AG09309 (cell line): ENCODE results near the gene EFNA3.

ENCODE experiments used
- DNase-seq: peaks from one replicate; pipeline ENCODE4 v3.0.0-alpha.2; 2010; ENCODE audit warnings: low read depth
- H3K4me3 ChIP-seq: 2 replicates; pipeline ENCODE4 v1.5.1; 2011; ENCODE audit warnings: mild to moderate bottlenecking, low read depth, low read length, moderate library complexity; ENCODE audit not compliant: control insufficient read depth
- CTCF ChIP-seq: IDR thresholded peaks from 2 replicates; pipeline ENCODE4 v1.5.1; 2011; ENCODE audit warnings: mild to moderate bottlenecking, low read depth, low read length, inconsistent platforms; ENCODE audit not compliant: insufficient read depth, control insufficient read depth; ENCODE audit errors: missing control alignments

Gene EFNA3

GRCh38 chr1:155061381-155062150 is 17.1 kb upstream of the EFNA3 start:
- peak; percentile 99 for TF ChIP-seq CTCF
- DNase-seq: no peak
- no peak overlapping the region for H3K4me3 ChIP-seq

GRCh38 chr1:155062151-155062686 is 16.4 kb upstream of the EFNA3 start:
- H3K4me3 ChIP-seq: no peak overlapping the region
- TF ChIP-seq CTCF: no peak
- DNase-seq: no peak

GRCh38 chr1:155062702-155063411 is 15.8 kb upstream of the EFNA3 start:
- peak overlapping the region; percentile 81 for H3K4me3 ChIP-seq
- TF ChIP-seq CTCF: peak; percentile 73
- DNase-seq: no peak

- no peak for TF ChIP-seq CTCF
- H3K4me3 ChIP-seq: peak within 1 kb of the TSS; percentile 81
- DNase-seq: no peak
Observed at GRCh38 chr1:155063550-155064110, 15.0 kb upstream of the EFNA3 start, which contains the start of gene EFNA4. Gene EFNA4 (plus strand): TSS chr1:155063740. CDS start chr1:155063824, 84 bp downstream.

- TF ChIP-seq CTCF: no peak
- no peak for DNase-seq
- H3K4me3 ChIP-seq: peak overlapping the region; percentile 81
Observed at GRCh38 chr1:155064111-155064831, 14.4 kb upstream of the EFNA3 start.

- no peak for DNase-seq
- H3K4me3 ChIP-seq: no peak overlapping the region
- TF ChIP-seq CTCF: no peak
Observed at GRCh38 chr1:155064832-155065429, 13.7 kb upstream of the EFNA3 start.
